K562 (cell line): ENCODE results near the gene GNG7. TPM values are rescaled to one million over a fixed set of nuclear protein-coding genes. Genes with fewer than 3 reads are reported as not detected.
"Not testable (repeated sequence)": the region's sequence is repeated elsewhere in the genome, so short reads cannot be mapped to it uniquely, and the experiment has no call there.

Experiments used
- ATAC-seq: fragments of 200-7000 bp; cut with Tn5 transposase; 3 replicates; pipeline ENCODE4 v1.9.1; 2020; ENCODE audit warnings: moderate library complexity
- BruUV-seq: library from RNA; stranded (reverse); fragments of 400-500 nt; replicated peaks from 2 replicates; lab custom pipeline; 2021; lab: Mats Ljungman, UMichigan
- CTCF ChIA-PET: fragments of 300-600 bp; formaldehyde crosslinking; extraction: SDS; loops from one replicate; lab custom pipeline; 2021; ENCODE audit warnings: low intra/inter-chr PET ratio; lab: Yijun Ruan, JAX
- POLR2A ChIA-PET: fragments of 300-600, 350-650 bp; sonication (Branson Sonifier 250); formaldehyde crosslinking; extraction: SDS; loops from one replicate; lab custom pipeline; 2021; ENCODE audit warnings: antibody characterized with exemption, inconsistent platforms; lab: Yijun Ruan, JAX
- DNase-seq, 4 experiments: peaks; one replicate each; pipeline versions ENCODE4 v3.0.0 to v3.0.0-alpha.2; 2011 to 2018; ENCODE audit warnings: low spot score in 3 of 4, mixed read lengths in 3 of 4; ENCODE audit errors: extremely low read depth in 1 of 4
- FAIRE-seq: peaks from 2 replicates; lab custom pipeline; 2011; peaks lifted over from hg19 to GRCh38; lab: Jason Lieb, UNC
- H2AFZ ChIP-seq: 2 replicates; pipeline ENCODE4 v1.6.0; 2011; ENCODE audit warnings: low read depth, low read length, control low read depth, inconsistent platforms
- H3K27ac ChIP-seq: fragments of 200-600 bp; 3 replicates; pipeline ENCODE4 v1.8.0; 2011; ENCODE audit warnings: low read depth, mild to moderate bottlenecking, control low read depth, inconsistent platforms, low read length, moderate library complexity, mixed read lengths; ENCODE audit errors: extremely low read depth
- H3K27me3 ChIP-seq, 2 experiments: fragments of 300-600 bp in 1 of 2; 2 replicates in 1 of 2; 3 replicates in 1 of 2; pipeline versions ENCODE4 v1.6.0 to v1.8.0; 2011; ENCODE audit warnings: inconsistent platforms in 2 of 2, low read length in 2 of 2, mild to moderate bottlenecking in 1 of 2, mixed read lengths in 1 of 2, moderate library complexity in 1 of 2; ENCODE audit not compliant: control insufficient read depth in 2 of 2, insufficient read depth in 2 of 2
- H3K36me3 ChIP-seq: fragments of 300-600 bp; 3 replicates; pipeline ENCODE4 v1.8.0; 2011; ENCODE audit warnings: mild to moderate bottlenecking, low read length, inconsistent platforms; ENCODE audit not compliant: control insufficient read depth, insufficient read depth
- H3K4me1 ChIP-seq, 2 experiments: fragments of 200-600 bp in 1 of 2; replicated peaks in 1 of 2; 2 replicates in 1 of 2; 3 replicates in 1 of 2; pipeline versions ENCODE4 v1.5.1 to v1.8.0; 2011; ENCODE audit warnings: inconsistent platforms in 2 of 2, low read length in 2 of 2, mild to moderate bottlenecking in 1 of 2, mixed read lengths in 1 of 2, moderate library complexity in 1 of 2; ENCODE audit not compliant: control insufficient read depth in 2 of 2, insufficient read depth in 2 of 2
- H3K4me2 ChIP-seq: 2 replicates; pipeline ENCODE4 v1.6.1; 2011; ENCODE audit warnings: low read length, control low read depth, inconsistent platforms, mixed read lengths; ENCODE audit not compliant: insufficient read depth
- H3K4me3 ChIP-seq: fragments of 200-600 bp; sonication (generic), shearing (Covaris generic); 2 replicates; pipeline ENCODE4 v1.5.1; 2016; ENCODE audit warnings: control low read depth, inconsistent platforms
- H3K79me2 ChIP-seq: fragments of 200-600 bp; 3 replicates; pipeline ENCODE4 v1.8.0; 2011; ENCODE audit warnings: low read length, inconsistent platforms; ENCODE audit not compliant: control insufficient read depth, insufficient read depth
- H3K9ac ChIP-seq, 2 experiments: 2 replicates each; pipeline versions ENCODE4 v1.6.0 to v1.6.1; 2011; ENCODE audit warnings: low read depth in 2 of 2, low read length in 2 of 2, control low read depth in 1 of 2, inconsistent platforms in 1 of 2, mild to moderate bottlenecking in 1 of 2, mixed read lengths in 1 of 2; ENCODE audit not compliant: insufficient read depth in 1 of 2
- H3K9me1 ChIP-seq: one replicate; pipeline ENCODE4 v1.6.0; 2011; ENCODE audit warnings: inconsistent platforms, mild to moderate bottlenecking, low read length, moderate library complexity; ENCODE audit not compliant: control insufficient read depth, insufficient read depth
- H3K9me3 ChIP-seq: replicated peaks from 2 replicates; pipeline ENCODE4 v1.5.1; 2011; ENCODE audit warnings: low read depth, low read length, inconsistent platforms; ENCODE audit not compliant: control insufficient read depth, insufficient read depth
- H4K20me1 ChIP-seq: replicated peaks from 2 replicates; pipeline ENCODE4 v1.6.1; 2011; ENCODE audit warnings: low read length, inconsistent platforms, mixed read lengths; ENCODE audit not compliant: control insufficient read depth, insufficient read depth
- ATF1 ChIP-seq, 2 experiments: fragments of 450-650 bp in 1 of 2; IDR thresholded peaks; 2 replicates each; pipeline ENCODE4 v1.6.1; 2016; ENCODE audit warnings: missing compliant biosample characterization in 1 of 2, missing genetic modification characterization in 1 of 2
- EGR1 ChIP-seq: fragments of 450-650 bp; conservative IDR thresholded peaks from 2 replicates; pipeline ENCODE4 v1.6.1; 2017; ENCODE audit warnings: mild to moderate bottlenecking
- FOXJ2 ChIP-seq: fragments of 200-800 bp; sonication (Bioruptor generic); IDR thresholded peaks from 2 replicates; pipeline ENCODE4 v1.6.1; 2016; ENCODE audit warnings: missing genetic modification characterization, missing compliant biosample characterization
- WGBS: fragments of 100-300 bp; shearing (Covaris generic); methylation state at CpG from one replicate; pipeline ENCODE4 v1.1.6; 2016; ENCODE audit warnings: low coverage, mixed read lengths; ENCODE audit not compliant: insufficient coverage; ENCODE audit errors: missing lambda C conversion rate; 5-methylcytosine and 5-hydroxymethylcytosine counted together
- in situ Hi-C: fragments of 300-500 bp; cut with MboI; formaldehyde crosslinking; loops from 4 replicates; pipeline ENCODE4 v1.15.0; 2018; ENCODE audit warnings: inconsistent platforms, mixed read lengths
- intact Hi-C: fragments of 100-400 bp; cut with micrococcal nuclease; formaldehyde crosslinking; loops from 2 replicates; pipeline ENCODE4 v1.14.2; 2022
- polyA plus RNA-seq, 8 experiments: library from polyadenylated mRNA; depleted of rRNA in 4 of 8; stranded (reverse) in 5 of 8; unstranded in 3 of 8; fragments of >200 nt; fragmentation: Nextera tagmentation in 2 of 8; fragmentation: Illumina TruSeq in 1 of 8; extraction: Ambion mirVana in 2 of 8; extraction: Trizol in 1 of 8; gene quantifications; 2 replicates each; pipeline versions ENCODE4 v1.2.1 to v1.2.3, GENCODE V29; 2011 to 2014; ENCODE audit warnings: inconsistent platforms in 1 of 8, missing spikeins in 1 of 8
- total RNA-seq, 7 experiments: library from RNA; depleted of rRNA in 6 of 7; stranded (reverse); fragments of >200 nt in 6 of 7; fragmentation: Illumina TruSeq in 2 of 7; extraction: Trizol in 2 of 7; gene quantifications; 2 replicates each; pipeline versions ENCODE4 v1.2.1 to v1.2.3, GENCODE V29; 2011 to 2021; ENCODE audit warnings: low replicate concordance in 1 of 7
- TF ChIP-seq, protein P1 (sequence below): sonication (generic); formaldehyde crosslinking; IDR thresholded peaks from 2 replicates; pipeline ENCODE4 v1.9.0; 2022; ENCODE audit warnings: mild to moderate bottlenecking, missing genetic modification reagents

Gene GNG7
- total and polyA plus RNA-seq, 9 of the 15 experiments (the other 6 are each of a cell fraction or from before 2014, with no cell fraction given): 0.01 to 0.20 (median 0.06) TPM; not detected in 1

GRCh38 chr19:2546128-2547032, 156.1 kb downstream of the GNG7 start (continued):
- TF ChIP-seq, protein P1, sequence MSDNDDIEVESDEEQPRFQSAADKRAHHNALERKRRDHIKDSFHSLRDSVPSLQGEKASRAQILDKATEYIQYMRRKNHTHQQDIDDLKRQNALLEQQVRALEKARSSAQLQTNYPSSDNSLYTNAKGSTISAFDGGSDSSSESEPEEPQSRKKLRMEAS: peak; percentile 73; the same call in 1 of the 2 replicates
- TF ChIP-seq EGR1: peak; percentile 39; the same call in 1 of the 2 replicates
- TF ChIP-seq FOXJ2: 0 out of 2 replicates have a peak, but pooled peaks have one; percentile 25
- TF ChIP-seq ATF1 (CRISPR knock-in tag; IDR thresholded peaks at IDR 0.05): no peak
- TF ChIP-seq ATF1 (tag; IDR thresholded peaks at IDR 0.05): peak; percentile 43; the same call in 1 of the 2 replicates

DNA sequence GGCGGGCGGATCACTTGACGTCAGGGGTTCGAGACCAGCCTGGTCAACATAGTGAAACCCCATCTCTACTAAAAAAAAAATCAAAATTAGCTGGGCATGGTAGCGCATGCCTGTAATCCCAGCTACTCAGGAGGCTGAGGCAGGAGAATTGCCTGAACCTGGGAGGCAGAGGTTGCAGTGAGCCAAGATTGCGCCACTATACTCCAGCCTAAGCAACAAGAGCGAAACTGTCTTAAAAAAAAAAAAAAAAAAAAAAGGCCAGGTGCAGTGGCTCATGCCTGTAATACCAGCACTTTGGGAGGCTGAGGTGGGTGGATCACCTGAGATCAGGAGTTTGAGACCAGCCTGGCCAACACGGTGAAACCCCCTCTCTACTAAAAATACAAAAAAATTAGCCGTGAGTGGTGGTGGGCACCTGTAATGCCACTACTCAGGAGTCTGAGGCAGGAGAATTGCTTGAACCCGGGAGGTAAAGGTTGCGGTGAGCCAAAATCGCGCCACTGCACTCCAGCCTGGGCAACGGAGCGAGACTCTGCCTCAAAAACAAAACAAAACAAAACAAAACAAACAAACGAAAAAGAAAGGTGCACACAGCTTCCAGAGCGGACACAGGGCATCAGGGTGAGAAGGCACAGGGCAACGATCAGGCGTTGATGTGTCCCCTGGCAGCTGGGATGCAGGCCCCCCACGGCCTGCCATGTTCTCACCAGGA, 156.9 kb downstream of the GNG7 start:
- 67% methylated on average over 15 of the region's 20 CpGs for WGBS
- ATAC-seq, intact Hi-C loops, in situ Hi-C loops, H3K79me2 ChIP-seq, H3K27ac ChIP-seq, H3K27me3 ChIP-seq, BruUV-seq, H3K4me3 ChIP-seq, H3K9me3 ChIP-seq, H2AFZ ChIP-seq, CTCF ChIA-PET, DNase-seq, H4K20me1 ChIP-seq, H3K9me1 ChIP-seq, H3K4me2 ChIP-seq, FAIRE-seq, H3K36me3 ChIP-seq: not testable (repeated sequence)
- Histone ChIP-seq H3K4me1 (peaks cover 4 to 35% of the 10 kb centered on the region in 2 experiments; a peak in 4 of 5 replicates), H3K9ac (peak overlapping the region in 1 of 2 experiments; percentile 76; a peak in 2 of 4 replicates)
- POLR2A ChIA-PET: interaction anchor here (1.1 kb wide), 1 partner anchor 70 kb away, joined by 5 read pairs; the partner anchor contains the start of gene GADD45B
